BE2C (cell line): Measurements from ENCODE around the gene KIRREL3.

Experiments
- DNase-seq: peaks from one replicate; pipeline ENCODE4 v3.0.0-alpha.2; 2020
- H3K27me3 ChIP-seq: fragments of 250-450 bp; sonication (Bioruptor Pico); 2 replicates; pipeline ENCODE4 v1.5.1; 2020; ENCODE audit warnings: mild to moderate bottlenecking
- H3K36me3 ChIP-seq: fragments of 250-450 bp; sonication (Bioruptor Pico); 2 replicates; pipeline ENCODE4 v1.5.1; 2020; ENCODE audit warnings: mild to moderate bottlenecking
- H3K4me1 ChIP-seq: fragments of 250-450 bp; sonication (Bioruptor Pico); 2 replicates; pipeline ENCODE4 v1.5.1; 2020
- H3K4me3 ChIP-seq: 2 replicates; pipeline ENCODE4 v1.5.1; 2011; ENCODE audit warnings: low read depth, low read length
- H3K9me3 ChIP-seq: fragments of 250-450 bp; sonication (Bioruptor Pico); 2 replicates; pipeline ENCODE4 v1.5.1; 2020
- TF ChIP-seq, protein P1 (sequence below): IDR thresholded peaks from 2 replicates; pipeline ENCODE4 v1.5.1; 2012; ENCODE audit warnings: mild to moderate bottlenecking, low read depth, low read length

KIRREL3 gene

DNA sequence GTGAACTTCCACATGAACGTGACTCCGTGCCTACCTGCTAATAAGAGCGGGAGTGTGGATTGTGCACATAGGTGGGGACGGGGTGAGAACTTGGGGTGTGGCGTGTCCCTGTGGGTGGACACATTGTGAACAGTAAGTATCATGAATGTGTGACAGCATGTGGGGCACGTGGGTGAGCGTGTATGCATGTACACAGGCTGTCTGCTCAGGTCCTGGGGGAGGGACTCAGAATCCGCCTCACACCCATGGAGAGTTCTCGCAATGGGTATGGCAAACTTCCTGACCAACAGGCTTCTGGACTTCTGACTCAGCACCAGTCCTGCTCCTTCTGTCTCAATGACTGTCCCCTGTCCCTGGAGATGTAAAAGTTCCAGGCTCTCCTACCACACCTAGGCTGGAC lies 422.1 kb downstream of the KIRREL3 start:
- H3K36me3 ChIP-seq: no peaks in the 10 kb centered on the region
- TF ChIP-seq, protein P1, sequence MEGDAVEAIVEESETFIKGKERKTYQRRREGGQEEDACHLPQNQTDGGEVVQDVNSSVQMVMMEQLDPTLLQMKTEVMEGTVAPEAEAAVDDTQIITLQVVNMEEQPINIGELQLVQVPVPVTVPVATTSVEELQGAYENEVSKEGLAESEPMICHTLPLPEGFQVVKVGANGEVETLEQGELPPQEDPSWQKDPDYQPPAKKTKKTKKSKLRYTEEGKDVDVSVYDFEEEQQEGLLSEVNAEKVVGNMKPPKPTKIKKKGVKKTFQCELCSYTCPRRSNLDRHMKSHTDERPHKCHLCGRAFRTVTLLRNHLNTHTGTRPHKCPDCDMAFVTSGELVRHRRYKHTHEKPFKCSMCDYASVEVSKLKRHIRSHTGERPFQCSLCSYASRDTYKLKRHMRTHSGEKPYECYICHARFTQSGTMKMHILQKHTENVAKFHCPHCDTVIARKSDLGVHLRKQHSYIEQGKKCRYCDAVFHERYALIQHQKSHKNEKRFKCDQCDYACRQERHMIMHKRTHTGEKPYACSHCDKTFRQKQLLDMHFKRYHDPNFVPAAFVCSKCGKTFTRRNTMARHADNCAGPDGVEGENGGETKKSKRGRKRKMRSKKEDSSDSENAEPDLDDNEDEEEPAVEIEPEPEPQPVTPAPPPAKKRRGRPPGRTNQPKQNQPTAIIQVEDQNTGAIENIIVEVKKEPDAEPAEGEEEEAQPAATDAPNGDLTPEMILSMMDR: no peak
- H3K27me3 ChIP-seq: no peaks in the 10 kb centered on the region

DNA sequence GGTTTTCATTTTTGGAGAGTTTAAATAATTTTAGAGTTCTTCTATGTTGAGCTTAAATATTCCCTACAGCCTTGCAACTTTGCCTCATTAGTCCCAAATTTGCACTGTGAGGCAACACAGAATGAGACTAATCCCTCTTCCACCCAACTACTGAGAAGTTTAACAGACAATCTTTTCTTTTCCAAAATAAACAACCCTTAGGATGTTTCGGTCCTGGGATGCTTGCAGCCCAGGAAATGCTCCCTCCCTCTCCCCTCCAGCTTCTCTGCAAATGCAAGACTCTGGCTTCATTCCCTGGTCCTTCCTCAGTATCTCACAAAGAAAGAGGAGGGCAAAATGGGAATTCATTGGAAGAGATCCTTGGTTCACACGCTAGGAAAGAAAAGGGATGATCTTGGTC lies 422.5 kb downstream of the KIRREL3 start:
- TF ChIP-seq, protein P1: no peak
- Histone ChIP-seq H3K27me3 (no peaks in the 10 kb centered on the region), H3K4me1 (no peaks in the 10 kb centered on the region; the same call in 1 of the 2 replicates), H3K9me3 (no peaks in the 10 kb centered on the region), H3K36me3 (no peaks in the 10 kb centered on the region), H3K4me3 (no peak overlapping the region)
- no peak for DNase-seq

More for the DNA sequence above, 422.1 kb downstream of the KIRREL3 start:
- no peak for DNase-seq
- Histone ChIP-seq H3K9me3 (no peaks in the 10 kb centered on the region), H3K4me1 (no peaks in the 10 kb centered on the region; the same call in 1 of the 2 replicates), H3K4me3 (no peak overlapping the region)

DNA sequence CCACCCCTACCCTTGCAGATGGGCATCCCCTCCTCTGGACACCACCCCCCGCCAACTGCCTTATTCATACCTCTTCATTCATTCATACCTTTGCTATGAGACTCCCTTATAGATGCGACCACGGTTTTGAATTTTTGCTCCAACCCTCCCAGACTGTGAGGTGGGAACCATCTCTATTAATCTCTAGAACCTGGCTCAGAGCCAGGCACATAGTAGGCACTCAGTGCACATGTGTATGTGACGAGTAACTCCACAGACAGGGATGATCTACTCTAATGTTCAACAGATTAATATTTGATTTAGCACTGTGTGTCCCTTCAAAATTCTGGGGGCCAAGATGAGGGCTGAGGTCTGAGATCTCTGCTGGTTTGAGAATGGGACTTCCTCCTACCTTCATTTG lies 424.7 kb downstream of the KIRREL3 start:
- Histone ChIP-seq H3K4me3 (no peak overlapping the region), H3K9me3 (no peaks in the 10 kb centered on the region), H3K4me1 (no peaks in the 10 kb centered on the region), H3K27me3 (no peaks in the 10 kb centered on the region), H3K36me3 (no peaks in the 10 kb centered on the region)
- TF ChIP-seq, protein P1: no peak
- DNase-seq: no peak

DNA sequence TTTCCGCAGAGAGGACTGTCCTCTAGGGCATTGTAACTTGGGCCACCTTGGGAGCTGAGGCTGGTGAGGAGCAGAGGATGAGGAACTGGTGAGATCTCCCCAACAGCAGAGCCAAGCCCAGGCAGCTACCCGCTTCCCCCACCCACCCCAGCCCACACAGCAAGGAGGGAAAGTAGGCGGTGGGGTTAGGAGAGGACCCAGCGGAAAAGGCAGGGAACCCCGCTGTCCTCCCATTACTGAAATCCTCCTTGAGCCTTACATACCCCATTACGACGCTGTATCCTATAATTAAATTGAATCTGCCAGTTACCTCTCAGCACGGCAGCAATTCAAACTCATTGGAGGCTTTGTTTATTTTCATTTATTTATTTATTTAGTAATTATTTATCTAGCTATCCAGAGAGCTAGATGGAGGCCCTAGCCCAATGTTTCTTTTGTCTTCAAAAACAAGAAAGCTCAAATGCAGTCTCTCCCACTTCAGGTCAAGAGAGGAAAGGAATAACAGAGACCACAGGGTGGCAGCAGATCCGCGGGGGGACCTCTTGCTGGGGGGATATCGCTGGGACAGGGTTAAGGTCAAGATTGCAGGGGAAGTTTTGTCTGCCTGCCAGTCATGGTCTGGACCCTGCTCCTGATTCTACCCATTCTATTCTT lies 427.1 kb downstream of the KIRREL3 start:
- no peak overlapping the region for H3K4me3 ChIP-seq
- TF ChIP-seq, protein P1: peak; percentile 46

DNA sequence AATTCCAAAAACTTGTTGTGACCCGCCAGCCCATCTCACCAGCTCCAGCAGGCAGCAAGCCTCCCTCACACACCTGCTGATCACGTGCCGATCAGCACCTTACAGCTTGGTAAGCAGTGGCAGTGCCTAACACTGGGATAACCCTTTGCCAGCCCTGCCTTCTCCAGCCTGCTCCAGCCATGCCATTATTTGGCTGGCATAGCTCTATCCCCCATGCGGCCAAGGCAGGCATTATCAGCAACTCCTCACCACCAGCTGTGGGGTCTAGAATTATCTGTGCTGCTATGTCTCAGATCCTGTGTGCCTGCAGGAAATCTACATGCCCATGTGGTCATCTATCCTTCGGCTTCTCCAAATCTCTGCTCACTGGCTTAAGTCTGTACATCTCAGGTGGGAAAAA lies 430.1 kb downstream of the KIRREL3 start:
- Histone ChIP-seq H3K4me1 (no peaks in the 10 kb centered on the region), H3K9me3 (no peaks in the 10 kb centered on the region), H3K4me3 (no peak overlapping the region), H3K36me3 (no peaks in the 10 kb centered on the region), H3K27me3 (no peaks in the 10 kb centered on the region)
- TF ChIP-seq, protein P1: no peak
- no peak for DNase-seq

More for the DNA sequence above, 427.1 kb downstream of the KIRREL3 start:
- H3K4me1 ChIP-seq: no peaks in the 10 kb centered on the region
- no peaks in the 10 kb centered on the region for H3K27me3 ChIP-seq
- DNase-seq: no peak
- no peaks in the 10 kb centered on the region for H3K9me3 ChIP-seq
- no peaks in the 10 kb centered on the region for H3K36me3 ChIP-seq

DNA sequence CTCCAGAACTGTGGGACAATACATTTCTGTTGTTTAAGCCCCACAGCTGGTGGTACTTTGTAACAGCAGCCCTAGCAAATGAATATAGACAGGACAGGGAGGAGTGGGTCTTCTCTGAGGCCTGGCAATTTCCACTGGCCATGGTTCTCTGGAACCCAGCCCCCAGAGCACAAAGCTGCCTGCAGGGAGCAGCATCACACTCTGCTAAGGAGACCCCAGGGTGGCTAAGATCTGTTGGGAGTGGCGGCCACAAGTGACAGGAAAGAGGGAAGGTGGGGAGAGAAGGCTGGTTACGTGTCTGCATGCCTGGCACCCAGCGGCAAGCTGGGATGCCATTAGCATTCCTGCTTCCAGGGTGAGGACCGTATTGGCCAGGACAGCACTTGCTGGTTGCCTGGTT lies 433.2 kb downstream of the KIRREL3 start:
- Histone ChIP-seq H3K4me3 (no peak overlapping the region), H3K27me3 (no peaks in the 10 kb centered on the region), H3K4me1 (no peaks in the 10 kb centered on the region), H3K36me3 (no peaks in the 10 kb centered on the region), H3K9me3 (no peaks in the 10 kb centered on the region)
- TF ChIP-seq, protein P1: no peak
- no peak for DNase-seq
